ENCODE measurements around the gene UBN2.

The UBN2 gene

DNA sequence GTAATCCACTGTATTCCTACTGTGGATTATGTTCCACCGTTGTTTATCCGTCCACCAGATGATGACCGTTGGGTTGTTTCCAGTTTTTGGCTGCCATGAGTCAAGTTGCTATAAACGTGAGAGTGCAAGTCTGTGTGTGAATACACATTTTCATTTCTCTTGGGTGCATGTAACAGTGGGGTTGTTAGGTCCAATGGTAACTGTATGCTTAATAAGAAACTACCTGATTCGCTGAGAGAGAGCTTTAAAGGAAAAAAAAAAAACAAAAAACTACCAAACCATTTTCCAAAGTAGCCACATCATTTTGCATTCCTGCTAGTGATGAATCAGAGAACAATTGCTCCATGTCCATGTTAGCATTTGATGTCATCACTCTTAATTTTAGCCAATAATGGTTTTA is 15.9 kb downstream of the UBN2 start:
- no peaks in the 10 kb centered on the region for H3K9me2 ChIP-seq (replicated peaks; ENCODE audit: low read depth, low read length)
- H3K9ac ChIP-seq (ENCODE audit: low read depth, low read length, poor library complexity, severe bottlenecking) = no peak overlapping the region
- no peaks in the 10 kb centered on the region for H3K27me3 ChIP-seq (ENCODE audit: insufficient read depth, low read length, poor library complexity, severe bottlenecking)
- no peak overlapping the region for H2AFZ ChIP-seq (ENCODE audit: low read length)
- peaks cover 69% of the 10 kb centered on the region; the same call in 1 of the 2 replicates for H3K36me3 ChIP-seq (ENCODE audit: insufficient read depth, low read length)
- no peaks in the 10 kb centered on the region; the same call in 1 of the 2 replicates for H3K79me2 ChIP-seq (ENCODE audit: insufficient read depth, low read length)
- H3K4me3 ChIP-seq (ENCODE audit: low read length, poor library complexity, severe bottlenecking) = no peak overlapping the region
- no peaks in the 10 kb centered on the region for H3K9me3 ChIP-seq (ENCODE audit: insufficient read depth, low read depth, low read length)
- H3K4me1 ChIP-seq (ENCODE audit: insufficient read depth, low read length, poor library complexity, severe bottlenecking) = no peaks in the 10 kb centered on the region
- TF ChIP-seq, protein P1, sequence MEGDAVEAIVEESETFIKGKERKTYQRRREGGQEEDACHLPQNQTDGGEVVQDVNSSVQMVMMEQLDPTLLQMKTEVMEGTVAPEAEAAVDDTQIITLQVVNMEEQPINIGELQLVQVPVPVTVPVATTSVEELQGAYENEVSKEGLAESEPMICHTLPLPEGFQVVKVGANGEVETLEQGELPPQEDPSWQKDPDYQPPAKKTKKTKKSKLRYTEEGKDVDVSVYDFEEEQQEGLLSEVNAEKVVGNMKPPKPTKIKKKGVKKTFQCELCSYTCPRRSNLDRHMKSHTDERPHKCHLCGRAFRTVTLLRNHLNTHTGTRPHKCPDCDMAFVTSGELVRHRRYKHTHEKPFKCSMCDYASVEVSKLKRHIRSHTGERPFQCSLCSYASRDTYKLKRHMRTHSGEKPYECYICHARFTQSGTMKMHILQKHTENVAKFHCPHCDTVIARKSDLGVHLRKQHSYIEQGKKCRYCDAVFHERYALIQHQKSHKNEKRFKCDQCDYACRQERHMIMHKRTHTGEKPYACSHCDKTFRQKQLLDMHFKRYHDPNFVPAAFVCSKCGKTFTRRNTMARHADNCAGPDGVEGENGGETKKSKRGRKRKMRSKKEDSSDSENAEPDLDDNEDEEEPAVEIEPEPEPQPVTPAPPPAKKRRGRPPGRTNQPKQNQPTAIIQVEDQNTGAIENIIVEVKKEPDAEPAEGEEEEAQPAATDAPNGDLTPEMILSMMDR (conservative IDR thresholded peaks at IDR 0.05; ENCODE audit: low read length) = no peak
- TF ChIP-seq EZH2phosphoT487 (IDR thresholded peaks at IDR 0.05; ENCODE audit: borderline replicate concordance) = no peak
- no peak overlapping the region for H3K4me2 ChIP-seq (ENCODE audit: low read depth, low read length, poor library complexity, severe bottlenecking)
- no peaks in the 10 kb centered on the region for H4K20me1 ChIP-seq (ENCODE audit: insufficient read depth, low read length, poor library complexity, severe bottlenecking)
- H3F3A ChIP-seq (ENCODE audit: low read depth) = no peaks in the 10 kb centered on the region

DNA sequence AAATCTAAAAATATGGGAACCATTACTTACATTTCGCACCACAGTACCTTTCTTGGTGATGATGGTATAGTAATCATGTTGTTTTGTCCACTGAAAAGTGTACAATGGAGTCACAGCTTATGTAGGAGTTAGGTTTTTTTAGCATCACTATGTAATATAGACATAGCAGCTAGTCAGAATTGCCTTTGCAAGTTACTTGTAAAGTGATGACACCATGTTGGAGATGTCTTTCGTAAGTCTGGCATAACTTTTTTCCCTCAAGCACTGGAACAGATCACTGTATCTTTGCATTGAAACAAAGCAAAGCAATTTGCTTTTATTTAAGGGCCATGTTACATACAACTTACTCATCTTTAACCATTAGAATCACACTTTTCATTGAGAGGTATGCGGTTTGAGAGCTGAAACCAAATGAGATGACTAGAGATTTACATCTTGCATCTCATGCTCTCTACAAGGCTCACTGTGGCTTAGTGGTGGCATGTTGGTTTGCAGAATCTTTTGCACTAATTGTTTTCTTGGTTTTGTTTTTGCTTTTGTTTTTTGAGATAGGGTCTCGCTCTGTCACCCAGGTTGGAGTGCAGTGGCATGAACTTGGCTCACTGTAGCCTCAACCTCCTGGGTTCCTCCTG is 18.3 kb downstream of the UBN2 start:
- H3K4me3 ChIP-seq (ENCODE audit: low read length, poor library complexity, severe bottlenecking) = no peak overlapping the region
- no peaks in the 10 kb centered on the region for H3K9me2 ChIP-seq (replicated peaks; ENCODE audit: low read depth, low read length)
- no peak overlapping the region for H3K9ac ChIP-seq (ENCODE audit: low read depth, low read length, poor library complexity, severe bottlenecking)
- no peaks in the 10 kb centered on the region for H3K27me3 ChIP-seq (ENCODE audit: insufficient read depth, low read length, poor library complexity, severe bottlenecking)
- no peak overlapping the region for H3K4me2 ChIP-seq (ENCODE audit: low read depth, low read length, poor library complexity, severe bottlenecking)
- H3F3A ChIP-seq (ENCODE audit: low read depth) = no peaks in the 10 kb centered on the region
- no peaks in the 10 kb centered on the region for H3K9me3 ChIP-seq (ENCODE audit: insufficient read depth, low read depth, low read length)
- no peaks in the 10 kb centered on the region; the same call in 1 of the 2 replicates for H3K79me2 ChIP-seq (ENCODE audit: insufficient read depth, low read length)
- H3K36me3 ChIP-seq (ENCODE audit: insufficient read depth, low read length) = peaks cover 77% of the 10 kb centered on the region
- no peaks in the 10 kb centered on the region for H4K20me1 ChIP-seq (ENCODE audit: insufficient read depth, low read length, poor library complexity, severe bottlenecking)
- TF ChIP-seq, protein P1 (conservative IDR thresholded peaks at IDR 0.05; ENCODE audit: low read length) = no peak
- TF ChIP-seq EZH2phosphoT487 (IDR thresholded peaks at IDR 0.05; ENCODE audit: borderline replicate concordance) = no peak
- no peak overlapping the region for H2AFZ ChIP-seq (ENCODE audit: low read length)
- no peaks in the 10 kb centered on the region for H3K4me1 ChIP-seq (ENCODE audit: insufficient read depth, low read length, poor library complexity, severe bottlenecking)

DNA sequence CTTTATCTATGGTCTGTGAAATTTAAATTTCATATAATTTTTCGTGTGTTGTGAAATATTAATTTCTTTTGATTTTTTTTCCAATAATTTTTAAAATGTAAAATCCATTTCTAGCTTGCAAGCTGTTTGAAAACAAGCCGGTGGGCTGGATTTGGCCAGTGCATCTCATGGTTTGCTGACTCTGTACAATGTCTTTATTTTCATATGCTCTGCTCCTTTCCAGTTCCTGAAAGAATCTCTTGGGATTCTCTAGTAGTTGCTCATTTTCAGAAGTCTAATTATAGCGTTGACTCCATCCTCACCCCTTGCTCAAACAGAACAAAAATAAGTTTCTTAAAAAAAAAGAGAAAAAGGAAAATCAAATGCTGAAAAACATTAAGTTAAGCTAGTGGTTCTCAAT is 21.4 kb downstream of the UBN2 start:
- Histone ChIP-seq H3K9me2 (replicated peaks; ENCODE audit: low read depth, low read length) (no peaks in the 10 kb centered on the region), H4K20me1 (ENCODE audit: insufficient read depth, low read length, poor library complexity, severe bottlenecking) (no peaks in the 10 kb centered on the region), H2AFZ (ENCODE audit: low read length) (no peak overlapping the region), H3K4me1 (ENCODE audit: insufficient read depth, low read length, poor library complexity, severe bottlenecking) (no peaks in the 10 kb centered on the region), H3K9me3 (ENCODE audit: insufficient read depth, low read depth, low read length) (no peaks in the 10 kb centered on the region), H3F3A (ENCODE audit: low read depth) (no peaks in the 10 kb centered on the region), H3K79me2 (ENCODE audit: insufficient read depth, low read length) (no peaks in the 10 kb centered on the region; the same call in 1 of the 2 replicates), H3K9ac (ENCODE audit: low read depth, low read length, poor library complexity, severe bottlenecking) (no peak overlapping the region), H3K27me3 (ENCODE audit: insufficient read depth, low read length, poor library complexity, severe bottlenecking) (no peaks in the 10 kb centered on the region), H3K36me3 (ENCODE audit: insufficient read depth, low read length) (peaks cover 73% of the 10 kb centered on the region), H3K4me2 (ENCODE audit: low read depth, low read length, poor library complexity, severe bottlenecking) (no peak overlapping the region), H3K4me3 (ENCODE audit: low read length, poor library complexity, severe bottlenecking) (no peak overlapping the region)
- TF ChIP-seq, protein P1 (conservative IDR thresholded peaks at IDR 0.05; ENCODE audit: low read length) = no peak
- TF ChIP-seq EZH2phosphoT487 (IDR thresholded peaks at IDR 0.05; ENCODE audit: borderline replicate concordance) = no peak
